Measurements from ENCODE around the gene RPL41.
"Not testable (repeated sequence)": the region's sequence is repeated elsewhere in the genome, so short reads cannot be mapped to it uniquely, and the experiment has no call there.

The RPL41 gene

GRCh38 chr12:56102683-56103065, 13.8 kb upstream of the RPL41 start:
- in situ Hi-C loops (cut with MboI; ENCODE audit: low sequenced_read_pairs), result no loop called here

- in situ Hi-C loops (cut with MboI; ENCODE audit: low sequenced_read_pairs), result no loop called here
Measured at GRCh38 chr12:56103066-56103711, 13.2 kb upstream of the RPL41 start.

- in situ Hi-C loops (cut with MboI; ENCODE audit: low sequenced_read_pairs), result no loop called here
Measured at GRCh38 chr12:56103823-56104108, 12.7 kb upstream of the RPL41 start.

- in situ Hi-C loops (cut with MboI; ENCODE audit: low sequenced_read_pairs), result no loop called here
Measured at GRCh38 chr12:56104109-56104814, 12.2 kb upstream of the RPL41 start, which contains the start of gene PA2G4. Gene PA2G4, plus strand, starts transcription at chr12:56104559. Its CDS starts 179 bp downstream, at chr12:56104738.

- in situ Hi-C loops (cut with MboI; ENCODE audit: low sequenced_read_pairs), result no loop called here
Measured at GRCh38 chr12:56104815-56105608, 11.4 kb upstream of the RPL41 start.

GRCh38 chr12:56105609-56105902, 10.9 kb upstream of the RPL41 start:
- in situ Hi-C loops (cut with MboI; ENCODE audit: low sequenced_read_pairs), result no loop called here

GRCh38 chr12:56107242-56107641, 9.2 kb upstream of the RPL41 start:
- in situ Hi-C loops (cut with MboI; ENCODE audit: low sequenced_read_pairs), result no loop called here

GRCh38 chr12:56110571-56110970, 5.9 kb upstream of the RPL41 start:
- in situ Hi-C loops (cut with MboI; ENCODE audit: low sequenced_read_pairs), result no loop called here

- in situ Hi-C loops (cut with MboI; ENCODE audit: low sequenced_read_pairs), result no loop called here
Measured at GRCh38 chr12:56114084-56114483, 2.3 kb upstream of the RPL41 start.

- in situ Hi-C loops (cut with MboI; ENCODE audit: low sequenced_read_pairs), result no loop called here
Measured at GRCh38 chr12:56115329-56115728, 1.1 kb upstream of the RPL41 start.

GRCh38 chr12:56117082-56117706, 761 bp downstream of the RPL41 start:
- in situ Hi-C loops (cut with MboI; ENCODE audit: low sequenced_read_pairs), result not testable (repeated sequence)

GRCh38 chr12:56117778-56118687, 1.6 kb downstream of the RPL41 start, which contains the start of gene ZC3H10:
Gene ZC3H10, plus strand, starts transcription at chr12:56118266. Its CDS starts 2,297 bp downstream, at chr12:56120563.
- in situ Hi-C loops (cut with MboI; ENCODE audit: low sequenced_read_pairs), result no loop called here

GRCh38 chr12:56118688-56119357, 2.4 kb downstream of the RPL41 start:
- in situ Hi-C loops (cut with MboI; ENCODE audit: low sequenced_read_pairs), result no loop called here

- in situ Hi-C loops (cut with MboI; ENCODE audit: low sequenced_read_pairs), result no loop called here
Measured at GRCh38 chr12:56119361-56119796, 2.9 kb downstream of the RPL41 start.

GRCh38 chr12:56120158-56120846, 3.9 kb downstream of the RPL41 start:
- in situ Hi-C loops (cut with MboI; ENCODE audit: low sequenced_read_pairs), result loop anchor here (10.0 kb wide), 1 partner anchor 344 kb away; the partner anchor contains the start of gene SPRYD4

GRCh38 chr12:56121204-56121870, 4.9 kb downstream of the RPL41 start:
- in situ Hi-C loops (cut with MboI; ENCODE audit: low sequenced_read_pairs), result loop anchor here (10.0 kb wide), 1 partner anchor 343 kb away; the partner anchor contains the start of gene SPRYD4

GRCh38 chr12:56122637-56123036, 6.2 kb downstream of the RPL41 start:
- in situ Hi-C loops (cut with MboI; ENCODE audit: low sequenced_read_pairs), result loop anchor here (10.0 kb wide), 1 partner anchor 342 kb away; the partner anchor contains the start of gene SPRYD4

GRCh38 chr12:56124133-56124532, 7.7 kb downstream of the RPL41 start:
- in situ Hi-C loops (cut with MboI; ENCODE audit: low sequenced_read_pairs), result loop anchor here (10.0 kb wide), 1 partner anchor 341 kb away; the partner anchor contains the start of gene SPRYD4

All from HL-60/S4 (cell line).